Astrocyte (in vitro differentiated cells and primary cell): ENCODE data around the gene BTF3.

Experiments
- CTCF ChIP-seq: IDR thresholded peaks from 2 replicates; pipeline ENCODE4 v1.5.1; 2011; ENCODE audit warnings: low read depth, mild to moderate bottlenecking, inconsistent platforms, low read length, moderate library complexity; ENCODE audit not compliant: insufficient read depth
- EZH2 ChIP-seq: IDR thresholded peaks from 2 replicates; pipeline ENCODE4 v1.6.1; 2012; ENCODE audit warnings: mild to moderate bottlenecking, low read length, inconsistent platforms; ENCODE audit not compliant: insufficient read depth

DNA sequence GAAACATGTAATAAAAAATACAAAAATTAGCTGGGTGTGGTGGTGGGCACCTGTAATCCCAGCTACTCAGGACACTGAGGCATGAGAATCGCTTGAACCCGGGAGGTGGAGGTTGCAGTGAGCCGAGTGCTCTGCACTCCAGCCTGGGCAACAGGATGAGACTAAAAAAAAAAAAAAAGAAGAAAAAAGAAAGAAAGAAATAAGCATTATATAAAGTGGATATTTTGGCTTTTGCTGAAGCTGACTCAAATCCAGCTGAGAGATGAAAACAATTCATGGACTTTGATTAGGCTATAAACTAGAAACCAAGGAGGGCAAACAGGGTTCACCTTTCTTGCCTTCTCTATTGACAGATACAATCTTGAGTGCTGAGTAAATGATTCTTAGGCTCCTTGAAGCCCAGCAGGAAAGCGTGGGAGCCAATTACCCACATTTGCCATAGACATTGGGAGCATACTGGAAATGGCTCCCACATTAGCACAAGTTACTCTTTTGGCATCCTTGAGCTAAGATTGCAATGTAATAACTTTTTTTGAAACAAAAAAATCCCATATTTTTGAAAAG, 2.4 kb upstream of the BTF3 start:
- TF ChIP-seq CTCF, result no peak
- no peak for TF ChIP-seq EZH2
